ENCODE data around the gene TMA16.
"Not testable (repeated sequence)": the region's sequence is repeated elsewhere in the genome, so short reads cannot be mapped to it uniquely, and the experiment has no call there.

The TMA16 gene

GRCh38 chr4:163494360-163495241 is at the start of gene TMA16:
TMA16 (plus strand) TSS chr4:163494690; CDS start chr4:163494802, 112 bp downstream.
- peak; percentile 75 for DNase-seq (ENCODE audit: low read depth)

DNA sequence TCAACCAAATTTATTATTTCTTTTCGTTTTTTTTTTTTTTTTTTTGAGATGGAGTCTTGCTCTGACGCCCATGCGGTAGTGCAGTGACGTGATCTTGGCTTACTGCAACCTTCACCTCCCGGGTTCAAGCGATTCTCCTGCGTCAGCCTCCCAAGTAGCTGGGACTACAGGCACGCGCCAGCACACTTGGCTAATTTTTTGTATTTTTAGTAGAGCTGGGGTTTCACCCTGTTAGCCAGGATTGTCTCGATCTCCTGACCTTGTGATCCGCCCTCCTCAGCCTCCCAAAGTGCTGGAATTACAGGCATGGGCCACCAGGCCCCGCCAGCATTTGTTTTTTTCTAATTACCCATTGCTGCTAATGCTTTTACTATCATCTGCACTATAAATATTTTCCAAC is 47.5 kb upstream of the TMA16 start:
- not testable (repeated sequence) for DNase-seq (ENCODE audit: low read depth)

GRCh38 chr4:163447481-163447880 is 47.0 kb upstream of the TMA16 start:
- no peak for DNase-seq (ENCODE audit: low read depth)

DNA sequence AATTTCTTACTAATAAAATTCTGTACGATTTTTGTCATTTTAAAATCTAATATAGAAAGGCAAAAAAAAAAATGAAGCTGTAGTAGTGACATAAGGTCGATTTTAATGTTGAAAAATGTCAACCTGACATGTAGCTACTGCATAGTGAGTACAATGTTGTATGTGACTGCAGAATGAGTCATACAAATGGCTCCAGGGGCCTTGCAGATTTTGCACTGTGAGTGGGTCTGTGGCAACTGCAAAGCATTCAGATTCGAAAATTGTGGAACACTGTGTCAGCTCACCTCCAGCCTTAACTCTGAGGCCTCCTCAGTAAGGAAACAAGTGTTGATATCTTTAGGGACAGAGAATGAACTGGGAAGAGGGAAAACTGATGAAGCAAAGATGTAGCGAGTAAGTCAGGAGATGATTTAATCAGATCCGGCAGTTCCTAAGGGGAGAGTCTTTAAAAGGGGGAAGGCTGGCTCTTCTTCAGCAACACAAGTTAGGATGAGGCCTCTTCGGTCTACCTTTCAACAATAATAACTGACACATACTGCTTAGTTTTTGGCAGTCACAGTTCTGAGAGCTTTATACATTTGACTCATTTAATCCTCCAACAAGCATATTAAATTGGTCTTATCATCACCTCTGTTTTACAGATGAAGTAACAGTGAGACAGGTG is 45.8 kb upstream of the TMA16 start:
- no peak for DNase-seq (ENCODE audit: low read depth)

DNA sequence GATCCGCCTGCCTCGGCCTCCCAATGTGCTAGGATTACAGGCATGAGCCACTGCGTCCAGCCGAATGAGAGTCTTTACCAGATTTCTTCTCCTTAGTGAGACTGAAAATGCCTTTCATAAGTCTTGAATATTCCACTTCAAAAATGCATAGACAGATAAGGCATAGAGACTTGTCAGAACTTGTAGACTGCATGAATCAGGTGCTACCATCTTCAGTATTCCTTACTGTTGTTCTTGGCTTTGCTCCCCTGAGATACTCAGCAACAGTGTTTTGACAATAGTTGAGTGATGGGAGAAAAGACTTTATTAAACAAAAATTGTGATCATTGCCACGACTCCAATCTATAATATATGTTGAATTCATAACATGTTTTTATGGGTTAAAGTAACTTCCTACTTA is 31.9 kb upstream of the TMA16 start:
- no peak for DNase-seq (ENCODE audit: low read depth)

- no peak for DNase-seq (ENCODE audit: low read depth)
These were observed 27.3 kb upstream of the TMA16 start for GRCh38 chr4:163467082-163467770.

DNA sequence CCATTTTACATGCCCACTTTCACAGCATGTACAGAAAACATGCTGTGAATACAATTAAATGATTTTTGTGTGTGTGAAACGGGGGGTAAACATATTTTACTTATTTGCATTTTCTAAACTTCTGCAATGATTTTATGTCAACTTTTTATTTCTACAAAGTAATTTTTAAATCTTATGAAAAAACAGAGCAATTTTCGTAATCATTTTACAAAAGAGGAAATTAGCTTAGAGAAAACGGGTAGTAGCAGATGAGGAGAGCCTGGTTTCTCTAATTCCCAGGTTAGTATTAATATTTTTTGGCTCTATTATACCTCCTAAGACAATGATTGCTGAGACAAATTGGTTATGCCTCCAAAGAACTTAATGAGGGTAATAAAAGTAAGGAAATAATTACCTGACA is 24.1 kb upstream of the TMA16 start:
- DNase-seq (ENCODE audit: low read depth): no peak

DNA sequence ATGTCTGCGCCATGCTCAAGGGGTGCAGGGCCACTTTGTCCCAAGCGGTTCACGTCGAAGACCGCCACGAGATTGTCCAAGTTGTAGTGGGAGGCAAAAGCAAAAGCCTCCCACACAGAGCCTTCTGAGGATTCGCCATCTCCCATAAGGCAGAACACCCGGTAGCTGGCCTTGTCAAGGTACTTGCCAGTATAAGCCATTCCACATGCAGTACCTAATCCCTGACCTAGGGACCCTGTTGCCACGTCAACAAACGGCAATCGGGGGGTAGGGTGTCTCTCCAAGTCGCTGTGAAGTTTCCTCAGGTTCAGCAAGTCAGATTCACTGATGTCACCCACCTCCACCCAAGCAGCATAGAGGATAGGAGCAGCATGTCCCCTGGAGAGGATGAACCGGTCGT is 21.4 kb upstream of the TMA16 start:
- DNase-seq (ENCODE audit: low read depth): no peak

DNA sequence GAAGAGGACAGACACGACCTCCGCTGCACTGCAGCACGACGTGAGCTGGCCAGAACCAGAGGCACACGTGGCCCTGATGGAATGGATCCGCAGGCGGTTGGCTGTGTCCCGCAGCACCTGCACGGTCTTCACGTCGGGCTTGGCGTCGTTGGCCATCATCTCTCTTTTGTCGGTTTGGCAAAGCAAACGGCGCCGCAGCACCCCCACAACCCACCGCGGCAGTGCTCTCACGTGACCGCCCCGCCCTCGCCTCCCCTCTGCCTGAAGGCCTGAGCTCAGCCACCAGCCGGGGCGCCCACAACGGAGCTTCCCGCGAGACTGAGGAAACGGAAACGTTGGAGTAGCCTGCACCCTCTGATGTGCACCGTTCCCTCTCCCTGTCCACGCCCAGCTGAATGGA is 20.9 kb upstream of the TMA16 start, which contains the start of gene TKTL2:
TSS of gene TKTL2 (minus strand) at position 179 of the 400 bp plus-strand sequence. CDS start at position 159, 20 bp downstream.
- no peak for DNase-seq (ENCODE audit: low read depth)

DNA sequence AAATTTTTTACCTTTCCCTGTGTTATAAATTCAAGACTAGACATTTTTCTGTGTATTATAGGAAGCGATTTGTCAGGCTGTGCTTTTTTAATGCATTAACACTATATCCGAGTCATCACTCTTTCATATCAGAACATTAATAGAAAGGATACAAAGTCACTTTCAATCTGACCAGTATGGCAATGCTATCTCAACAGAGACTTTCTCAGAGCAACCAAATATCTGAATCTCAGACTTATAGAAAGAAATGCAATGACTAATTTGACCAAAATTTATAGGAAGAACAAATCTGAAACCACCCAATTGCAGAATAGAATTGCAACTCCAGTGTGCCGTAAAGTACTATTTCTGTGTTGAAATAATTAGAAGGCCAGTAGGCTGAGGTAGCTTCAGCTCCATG is 20.5 kb upstream of the TMA16 start:
- no peak for DNase-seq (ENCODE audit: low read depth)

DNA sequence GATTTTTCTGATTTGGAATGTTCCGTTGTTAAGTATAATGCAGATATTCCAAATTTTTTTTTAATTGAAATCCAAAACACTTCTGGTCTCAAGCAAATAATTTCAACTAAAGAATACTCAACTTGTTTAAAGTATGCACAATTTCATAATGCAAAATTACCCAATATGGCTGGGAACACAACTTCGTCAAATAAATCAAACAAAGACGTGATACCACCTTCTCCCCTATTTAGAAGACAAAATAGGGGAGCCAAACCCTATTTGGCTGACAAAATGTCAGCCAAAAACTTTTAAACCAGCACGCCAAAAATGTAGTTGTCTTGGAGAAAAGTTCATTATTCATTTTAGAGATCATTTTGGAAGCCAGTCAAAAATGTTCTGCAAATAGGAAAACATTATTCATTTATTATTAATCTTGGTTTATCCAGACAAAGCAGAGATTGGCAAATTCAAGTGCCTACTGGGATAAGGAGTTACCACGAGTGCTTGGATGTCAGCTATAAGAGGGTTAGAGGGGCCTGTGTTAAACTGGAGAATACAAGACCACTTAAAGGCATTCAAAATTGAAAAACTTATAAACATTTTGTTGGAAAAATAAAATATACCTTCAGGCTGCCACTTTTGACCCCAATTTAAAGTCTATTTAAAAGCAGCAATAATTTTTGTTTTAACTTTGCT is 17.6 kb upstream of the TMA16 start:
- no peak for DNase-seq (ENCODE audit: low read depth)

DNA sequence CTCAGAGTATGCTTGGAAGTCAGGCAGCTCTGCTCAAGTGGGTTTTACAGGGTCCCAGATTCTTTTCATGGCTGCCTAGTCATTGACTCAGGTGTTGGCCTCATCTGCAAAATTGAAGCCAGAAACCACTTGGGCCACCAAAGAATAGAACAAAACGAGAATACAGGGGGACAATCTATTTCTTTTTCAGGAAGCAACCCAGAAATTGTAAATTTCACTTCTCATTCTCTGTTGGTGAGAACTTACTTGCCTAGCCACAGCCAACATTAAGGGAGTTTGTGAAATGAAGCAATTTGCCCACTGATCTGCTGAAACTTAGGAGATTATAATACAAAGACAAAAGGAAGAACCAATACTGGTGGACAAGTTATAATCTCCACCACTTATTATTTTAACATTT is 12.3 kb upstream of the TMA16 start:
- no peak for DNase-seq (ENCODE audit: low read depth)

- no peak for DNase-seq (ENCODE audit: low read depth)
These were observed 9.6 kb upstream of the TMA16 start for GRCh38 chr4:163484906-163485305.

- no peak for DNase-seq (ENCODE audit: low read depth)
These were observed 8.9 kb upstream of the TMA16 start for GRCh38 chr4:163485589-163485988.

GRCh38 chr4:163486321-163486720 is 8.2 kb upstream of the TMA16 start:
- DNase-seq (ENCODE audit: low read depth): no peak

GRCh38 chr4:163489929-163490328 is 4.6 kb upstream of the TMA16 start:
- DNase-seq (ENCODE audit: low read depth): no peak

- no peak for DNase-seq (ENCODE audit: low read depth)
These were observed 1.5 kb upstream of the TMA16 start for GRCh38 chr4:163492951-163493504.

DNA sequence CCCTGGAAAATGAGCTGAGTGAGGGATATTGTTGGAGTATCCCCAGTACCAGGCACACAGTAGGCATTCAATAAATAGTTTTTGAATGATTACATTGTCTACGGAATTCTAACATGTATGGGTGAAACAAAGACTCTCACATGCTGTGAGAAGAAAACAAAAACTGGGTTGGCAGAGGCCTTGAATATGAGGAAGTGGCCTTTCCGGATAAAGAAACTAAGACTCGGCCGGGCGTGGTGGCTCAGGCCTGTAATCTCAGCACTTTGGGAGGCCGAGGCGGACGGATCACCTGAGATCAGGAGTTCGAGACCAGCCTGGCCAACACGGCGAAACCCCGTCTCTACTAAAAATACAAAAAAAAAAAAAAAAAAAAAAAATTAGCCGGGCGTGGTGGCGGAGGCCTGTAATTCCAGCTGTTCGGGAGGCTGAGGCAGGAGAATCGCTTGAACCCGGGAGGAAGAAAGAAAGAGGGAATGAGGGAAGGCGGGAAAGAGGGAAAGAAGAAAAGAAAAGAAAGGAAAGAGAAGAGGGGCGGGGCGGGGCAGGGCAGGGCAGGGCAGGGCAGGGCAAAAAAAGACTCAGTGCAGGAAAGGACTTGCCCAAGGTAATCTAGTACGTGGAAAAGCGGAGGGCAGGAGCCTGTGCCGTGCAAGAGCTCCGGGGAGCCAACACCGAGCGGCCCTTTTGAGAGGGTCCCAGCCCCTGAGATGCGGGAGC is 689 bp upstream of the TMA16 start:
- no peak for DNase-seq (ENCODE audit: low read depth)

GRCh38 chr4:163495900-163496299 is 1.4 kb downstream of the TMA16 start:
- DNase-seq (ENCODE audit: low read depth): no peak

DNA sequence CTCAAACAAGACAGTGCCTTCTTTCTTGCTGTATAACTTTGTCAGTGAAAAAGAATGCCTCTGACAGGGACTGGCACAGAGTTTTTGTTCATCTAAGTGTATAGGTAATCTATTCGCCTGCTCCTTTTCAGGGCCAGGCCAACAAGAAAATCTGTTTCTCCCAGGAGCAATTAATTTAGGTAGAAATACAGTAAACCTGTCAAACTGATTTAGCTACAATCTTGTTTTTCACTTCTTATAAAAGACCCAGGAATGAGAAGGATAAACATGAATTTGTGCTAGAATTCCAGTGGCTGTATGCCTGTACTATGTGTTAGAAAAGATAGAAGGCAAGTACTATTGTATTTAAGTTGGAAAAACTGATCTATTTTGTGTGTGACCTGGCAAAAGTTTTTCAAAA is 6.1 kb downstream of the TMA16 start:
- DNase-seq (ENCODE audit: low read depth): no peak

DNA sequence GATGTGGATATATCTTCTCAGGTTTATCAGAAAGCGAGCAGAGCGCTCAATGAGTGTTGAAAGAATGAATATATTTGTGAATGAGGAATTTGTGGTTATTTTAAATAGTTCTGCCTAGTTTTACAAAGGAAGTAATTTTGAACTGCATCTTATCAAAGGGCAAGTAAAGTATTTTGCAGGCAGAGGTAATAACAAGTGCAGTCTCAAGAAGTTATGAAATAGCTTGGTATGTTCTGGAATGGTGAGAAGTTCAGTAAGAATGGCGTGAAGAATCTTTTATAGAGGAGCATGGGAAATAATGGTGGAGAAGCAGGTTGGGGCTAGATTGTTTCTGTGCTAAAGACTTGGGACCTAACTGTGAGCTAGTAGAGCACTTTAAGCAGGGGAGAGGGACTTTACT is 10.9 kb downstream of the TMA16 start:
- DNase-seq (ENCODE audit: low read depth): no peak
